OCI-LY7 (cell line): ENCODE measurements around the gene NCAPD3. TPM values are rescaled to one million over a fixed set of nuclear protein-coding genes. Genes with fewer than 3 reads are reported as not detected.

Source experiments
- BruUV-seq: library from RNA; stranded (reverse); fragments of 400-500 nt; replicated peaks from 2 replicates; lab custom pipeline; 2021; lab: Mats Ljungman, UMichigan
- CTCF ChIA-PET: fragments of 300-600 bp; sonication (Branson Sonifier 250); formaldehyde crosslinking; loops from one replicate; lab custom pipeline; 2022; ENCODE audit warnings: antibody characterized with exemption; ENCODE audit not compliant: unreplicated experiment; lab: Charles Lee
- POLR2A ChIA-PET: fragments of 300-600 bp; sonication (Branson Sonifier 250); formaldehyde crosslinking; loops from one replicate; lab custom pipeline; 2022; ENCODE audit warnings: antibody characterized with exemption; lab: Charles Lee
- DNase-seq: peaks from one replicate; pipeline ENCODE4 v3.0.0-alpha.2; 2015; ENCODE audit warnings: low spot score
- H2AFZ ChIP-seq: fragments of 200-600 bp; sonication (generic), shearing (Covaris generic); 2 replicates; pipeline ENCODE4 v1.6.1; 2014; ENCODE audit warnings: mild to moderate bottlenecking, antibody characterized with exemption, low read length, moderate library complexity
- H3K27ac ChIP-seq: fragments of 200-600 bp; sonication (generic); 2 replicates; pipeline ENCODE4 v1.5.1; 2014; ENCODE audit warnings: mixed run types, low read depth, mild to moderate bottlenecking, moderate library complexity, low read length, inconsistent platforms; ENCODE audit not compliant: poor library complexity, severe bottlenecking
- H3K36me3 ChIP-seq: fragments of 200-600 bp; sonication (generic); 2 replicates; pipeline ENCODE4 v1.6.1; 2014; ENCODE audit warnings: mild to moderate bottlenecking, antibody characterized with exemption, low read length, moderate library complexity, mixed read lengths; ENCODE audit not compliant: insufficient read depth
- H3K4me1 ChIP-seq: fragments of 200-600 bp; sonication (generic); 2 replicates; pipeline ENCODE4 v1.5.1; 2014; ENCODE audit warnings: mild to moderate bottlenecking, low read length; ENCODE audit not compliant: insufficient read depth, poor library complexity, severe bottlenecking
- H3K4me2 ChIP-seq: fragments of 200-600 bp; sonication (generic); 2 replicates; pipeline ENCODE4 v1.6.1; 2014; ENCODE audit warnings: mild to moderate bottlenecking, low read length
- H3K4me3 ChIP-seq: fragments of 200-600 bp; sonication (generic); 2 replicates; pipeline ENCODE4 v1.5.1; 2014; ENCODE audit warnings: mild to moderate bottlenecking, low read depth, low read length; ENCODE audit not compliant: poor library complexity, severe bottlenecking
- H3K79me2 ChIP-seq: fragments of 200-600 bp; sonication (generic); 2 replicates; pipeline ENCODE4 v1.6.1; 2016; ENCODE audit warnings: low read depth, mild to moderate bottlenecking, low read length, moderate library complexity, mixed read lengths; ENCODE audit not compliant: insufficient read depth
- H3K9me2 ChIP-seq: fragments of 200-600 bp; sonication (generic); 2 replicates; pipeline ENCODE4 v1.6.1; 2016; ENCODE audit warnings: mild to moderate bottlenecking, low read length, mixed read lengths; ENCODE audit not compliant: insufficient read depth
- H3K9me3 ChIP-seq: fragments of 200-600 bp; sonication (generic); 2 replicates; pipeline ENCODE4 v1.6.1; 2014; ENCODE audit warnings: mild to moderate bottlenecking, mixed run types, low read length, mixed read lengths
- H4K20me1 ChIP-seq: fragments of 200-600 bp; sonication (generic); 2 replicates; pipeline ENCODE4 v1.6.1; 2014; ENCODE audit warnings: mild to moderate bottlenecking, antibody characterized with exemption, low read length, moderate library complexity, mixed read lengths; ENCODE audit not compliant: insufficient read depth
- EZH2phosphoT487 ChIP-seq: fragments of 200-600 bp; sonication (generic); IDR thresholded peaks from 2 replicates; pipeline ENCODE4 v1.6.1; 2018; ENCODE audit warnings: low read depth, borderline replicate concordance, mild to moderate bottlenecking, mixed run types, antibody characterized with exemption, low read length, moderate library complexity, mixed read lengths
- intact Hi-C: fragments of 100-400 bp; cut with micrococcal nuclease; formaldehyde crosslinking; loops from one replicate; pipeline ENCODE4 v1.10.0; 2022; ENCODE audit not compliant: unreplicated experiment
- total RNA-seq, 2 experiments: library from RNA; depleted of rRNA in 1 of 2; stranded (reverse); fragments of >200 nt in 1 of 2; shearing (Covaris generic) in 1 of 2; gene quantifications; 2 replicates each; pipeline ENCODE4 v1.2.3, GENCODE V29; 2014 to 2022
- TF ChIP-seq, protein P1 (sequence below): fragments of 200-600 bp; sonication (generic); conservative IDR thresholded peaks from 2 replicates; pipeline ENCODE4 v1.5.1; 2014; ENCODE audit warnings: mild to moderate bottlenecking, antibody characterized with exemption, low read length, moderate library complexity, mixed read lengths

The NCAPD3 gene
- total RNA-seq, 2 experiments from 2014 or later, result 89.1 to 112 TPM

DNA sequence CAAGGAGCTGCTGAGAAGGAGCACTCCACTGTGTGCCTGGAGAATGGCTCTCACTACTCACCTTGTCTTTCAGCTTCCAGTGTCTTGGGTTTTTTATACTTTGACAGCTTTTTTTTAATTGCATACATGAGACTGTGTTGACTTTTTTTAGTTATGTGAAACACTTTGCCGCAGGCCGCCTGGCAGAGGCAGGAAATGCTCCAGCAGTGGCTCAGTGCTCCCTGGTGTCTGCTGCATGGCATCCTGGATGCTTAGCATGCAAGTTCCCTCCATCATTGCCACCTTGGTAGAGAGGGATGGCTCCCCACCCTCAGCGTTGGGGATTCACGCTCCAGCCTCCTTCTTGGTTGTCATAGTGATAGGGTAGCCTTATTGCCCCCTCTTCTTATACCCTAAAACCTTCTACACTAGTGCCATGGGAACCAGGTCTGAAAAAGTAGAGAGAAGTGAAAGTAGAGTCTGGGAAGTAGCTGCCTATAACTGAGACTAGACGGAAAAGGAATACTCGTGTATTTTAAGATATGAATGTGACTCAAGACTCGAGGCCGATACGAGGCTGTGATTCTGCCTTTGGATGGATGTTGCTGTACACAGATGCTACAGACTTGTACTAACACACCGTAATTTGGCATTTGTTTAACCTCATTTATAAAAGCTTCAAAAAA, 72.6 kb downstream of the NCAPD3 start:
- Histone ChIP-seq H3K4me1 (no peaks in the 10 kb centered on the region), H3K27ac (no peak overlapping the region), H3K9me3 (no peaks in the 10 kb centered on the region), H2AFZ (no peak overlapping the region), H3K9me2 (no peaks in the 10 kb centered on the region), H3K36me3 (peaks cover 79% of the 10 kb centered on the region), H4K20me1 (no peaks in the 10 kb centered on the region), H3K4me3 (no peak overlapping the region), H3K79me2 (no peaks in the 10 kb centered on the region), H3K4me2 (no peak overlapping the region)
- TF ChIP-seq, protein P1, sequence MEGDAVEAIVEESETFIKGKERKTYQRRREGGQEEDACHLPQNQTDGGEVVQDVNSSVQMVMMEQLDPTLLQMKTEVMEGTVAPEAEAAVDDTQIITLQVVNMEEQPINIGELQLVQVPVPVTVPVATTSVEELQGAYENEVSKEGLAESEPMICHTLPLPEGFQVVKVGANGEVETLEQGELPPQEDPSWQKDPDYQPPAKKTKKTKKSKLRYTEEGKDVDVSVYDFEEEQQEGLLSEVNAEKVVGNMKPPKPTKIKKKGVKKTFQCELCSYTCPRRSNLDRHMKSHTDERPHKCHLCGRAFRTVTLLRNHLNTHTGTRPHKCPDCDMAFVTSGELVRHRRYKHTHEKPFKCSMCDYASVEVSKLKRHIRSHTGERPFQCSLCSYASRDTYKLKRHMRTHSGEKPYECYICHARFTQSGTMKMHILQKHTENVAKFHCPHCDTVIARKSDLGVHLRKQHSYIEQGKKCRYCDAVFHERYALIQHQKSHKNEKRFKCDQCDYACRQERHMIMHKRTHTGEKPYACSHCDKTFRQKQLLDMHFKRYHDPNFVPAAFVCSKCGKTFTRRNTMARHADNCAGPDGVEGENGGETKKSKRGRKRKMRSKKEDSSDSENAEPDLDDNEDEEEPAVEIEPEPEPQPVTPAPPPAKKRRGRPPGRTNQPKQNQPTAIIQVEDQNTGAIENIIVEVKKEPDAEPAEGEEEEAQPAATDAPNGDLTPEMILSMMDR, result no peak
- TF ChIP-seq EZH2phosphoT487, result no peak
- POLR2A ChIA-PET, result no interaction called here
- intact Hi-C loops, result no loop called here
- no peak for DNase-seq
- CTCF ChIA-PET, result no interaction called here
- BruUV-seq, result no TSS peak

DNA sequence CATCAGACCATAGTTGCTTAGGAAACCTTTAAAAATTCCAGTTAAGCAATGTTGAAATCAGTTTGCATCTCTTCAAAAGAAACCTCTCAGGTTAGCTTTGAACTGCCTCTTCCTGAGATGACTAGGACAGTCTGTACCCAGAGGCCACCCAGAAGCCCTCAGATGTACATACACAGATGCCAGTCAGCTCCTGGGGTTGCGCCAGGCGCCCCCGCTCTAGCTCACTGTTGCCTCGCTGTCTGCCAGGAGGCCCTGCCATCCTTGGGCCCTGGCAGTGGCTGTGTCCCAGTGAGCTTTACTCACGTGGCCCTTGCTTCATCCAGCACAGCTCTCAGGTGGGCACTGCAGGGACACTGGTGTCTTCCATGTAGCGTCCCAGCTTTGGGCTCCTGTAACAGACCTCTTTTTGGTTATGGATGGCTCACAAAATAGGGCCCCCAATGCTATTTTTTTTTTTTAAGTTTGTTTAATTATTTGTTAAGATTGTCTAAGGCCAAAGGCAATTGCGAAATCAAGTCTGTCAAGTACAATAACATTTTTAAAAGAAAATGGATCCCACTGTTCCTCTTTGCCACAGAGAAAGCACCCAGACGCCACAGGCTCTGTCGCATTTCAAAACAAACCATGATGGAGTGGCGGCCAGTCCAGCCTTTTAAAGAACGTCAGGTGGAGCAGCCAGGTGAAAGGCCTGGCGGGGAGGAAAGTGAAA, 73.4 kb downstream of the NCAPD3 start:
- intact Hi-C loops, result no loop called here
- peaks cover 70% of the 10 kb centered on the region for H3K36me3 ChIP-seq
- H3K4me2 ChIP-seq, result no peak overlapping the region
- H3K4me1 ChIP-seq, result no peaks in the 10 kb centered on the region
- no peaks in the 10 kb centered on the region for H3K79me2 ChIP-seq
- no peak for DNase-seq
- TF ChIP-seq, protein P1, result no peak
- no peak for TF ChIP-seq EZH2phosphoT487
- ChIA-PET POLR2A (no interaction called here), CTCF (no interaction called here)
- H3K9me2 ChIP-seq, result no peaks in the 10 kb centered on the region
- H3K4me3 ChIP-seq, result no peak overlapping the region
- BruUV-seq, result no TSS peak
- H3K9me3 ChIP-seq, result no peaks in the 10 kb centered on the region
- no peak overlapping the region for H3K27ac ChIP-seq
- H4K20me1 ChIP-seq, result no peaks in the 10 kb centered on the region
- no peak overlapping the region for H2AFZ ChIP-seq

DNA sequence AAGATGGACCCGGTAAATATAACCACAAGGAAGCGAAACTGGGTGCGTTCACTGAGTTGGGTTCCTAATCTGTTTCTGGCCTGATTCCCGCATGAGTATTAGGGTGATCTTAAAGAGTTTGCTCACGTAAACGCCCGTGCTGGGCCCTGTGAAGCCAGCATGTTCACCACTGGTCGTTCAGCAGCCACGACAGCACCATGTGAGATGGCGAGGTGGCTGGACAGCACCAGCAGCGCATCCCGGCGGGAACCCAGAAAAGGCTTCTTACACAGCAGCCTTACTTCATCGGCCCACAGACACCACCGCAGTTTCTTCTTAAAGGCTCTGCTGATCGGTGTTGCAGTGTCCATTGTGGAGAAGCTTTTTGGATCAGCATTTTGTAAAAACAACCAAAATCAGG, 74.4 kb downstream of the NCAPD3 start:
- POLR2A ChIA-PET, result no interaction called here
- no TSS peak for BruUV-seq
- DNase-seq, result no peak
- no peaks in the 10 kb centered on the region for H3K9me3 ChIP-seq
- intact Hi-C loops, result no loop called here
- H4K20me1 ChIP-seq, result no peaks in the 10 kb centered on the region
- H3K36me3 ChIP-seq, result peaks cover 61% of the 10 kb centered on the region
- no peak overlapping the region for H3K4me2 ChIP-seq
- no peak overlapping the region for H3K27ac ChIP-seq
- H3K4me3 ChIP-seq, result no peak overlapping the region
- no peaks in the 10 kb centered on the region for H3K4me1 ChIP-seq
- CTCF ChIA-PET, result no interaction called here
- no peak overlapping the region for H2AFZ ChIP-seq
- no peaks in the 10 kb centered on the region for H3K9me2 ChIP-seq
- no peak for TF ChIP-seq EZH2phosphoT487
- TF ChIP-seq, protein P1, result no peak
- no peaks in the 10 kb centered on the region for H3K79me2 ChIP-seq
